ENCODE data around the gene SRSF9. TPM values are rescaled to one million over a fixed set of nuclear protein-coding genes. Genes with fewer than 3 reads are reported as not detected.

Gene SRSF9
- polyA plus RNA-seq, 3 donors: 127 to 218 (median 200) TPM

DNA sequence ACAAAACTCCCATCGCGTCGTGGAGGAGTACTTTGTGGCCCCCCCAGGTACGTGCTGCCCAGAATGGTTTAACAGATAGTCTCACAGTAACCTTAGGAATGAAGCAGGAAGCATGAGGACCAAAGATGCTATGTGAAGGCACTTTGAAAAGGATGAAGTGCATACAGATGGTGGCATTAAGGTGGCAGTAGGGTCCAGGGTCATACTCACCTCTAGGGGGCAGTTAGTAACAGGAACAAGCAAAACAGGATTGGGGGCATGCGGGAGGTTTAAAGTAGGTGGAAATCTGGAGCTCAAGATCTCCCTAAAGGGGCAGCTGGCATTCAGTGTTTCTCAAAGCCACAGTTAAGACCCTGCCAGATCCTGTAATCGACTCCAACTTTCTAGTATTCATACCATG is 12.4 kb downstream of the SRSF9 start:
- peaks cover 63 to 94% of the 10 kb centered on the region in 2 donors for H3K36me3 ChIP-seq (replicated peaks in 1 of 2; ENCODE audit: control insufficient read depth in 1 of 2, insufficient read depth in 2 of 2, low read length in 2 of 2)
- peaks cover 51 to 82% of the 10 kb centered on the region in 2 donors for H3K36me3 Mint-ChIP-seq
- no peak overlapping the region for H3K9ac ChIP-seq (ENCODE audit: insufficient read depth, low read length, poor library complexity, severe bottlenecking)
- no peaks in the 10 kb centered on the region for H3K9me3 ChIP-seq (replicated peaks in 1 of 2; ENCODE audit: control insufficient read depth in 1 of 2, insufficient read depth in 1 of 2, low read length in 2 of 2)
- no peak overlapping the region for H3K27ac ChIP-seq (ENCODE audit: low read depth in 1 of 2, low read length in 2 of 2)
- peaks cover 0 to 1% (median 0%) of the 10 kb centered on the region in 3 donors for H3K27me3 Mint-ChIP-seq (ENCODE audit: low read depth in 3 of 3)
- intact Hi-C loops (cut with micrococcal nuclease): no loop called here
- peaks cover 0 to 1% (median 0%) of the 10 kb centered on the region in 7 donors for H3K9me3 Mint-ChIP-seq
- H3K4me3 Mint-ChIP-seq: no peak overlapping the region
- H3K4me3 ChIP-seq (replicated peaks in 1 of 3; ENCODE audit: low read depth in 2 of 3, low read length in 3 of 3): no peak overlapping the region
- peak overlapping the region in 3 of 7 donors; percentile 35 to 64 (median 36) for H3K27ac Mint-ChIP-seq
- H3K4me2 ChIP-seq (replicated peaks; ENCODE audit: extremely low read depth, low read length, poor library complexity, severe bottlenecking): no peak overlapping the region
- no peak overlapping the region for H2AFZ ChIP-seq (ENCODE audit: insufficient read depth, low read depth, low read length, poor library complexity, severe bottlenecking)
- H3K79me2 ChIP-seq (ENCODE audit: insufficient read depth, low read length): peaks cover 26% of the 10 kb centered on the region
- TF ChIP-seq, protein P1, sequence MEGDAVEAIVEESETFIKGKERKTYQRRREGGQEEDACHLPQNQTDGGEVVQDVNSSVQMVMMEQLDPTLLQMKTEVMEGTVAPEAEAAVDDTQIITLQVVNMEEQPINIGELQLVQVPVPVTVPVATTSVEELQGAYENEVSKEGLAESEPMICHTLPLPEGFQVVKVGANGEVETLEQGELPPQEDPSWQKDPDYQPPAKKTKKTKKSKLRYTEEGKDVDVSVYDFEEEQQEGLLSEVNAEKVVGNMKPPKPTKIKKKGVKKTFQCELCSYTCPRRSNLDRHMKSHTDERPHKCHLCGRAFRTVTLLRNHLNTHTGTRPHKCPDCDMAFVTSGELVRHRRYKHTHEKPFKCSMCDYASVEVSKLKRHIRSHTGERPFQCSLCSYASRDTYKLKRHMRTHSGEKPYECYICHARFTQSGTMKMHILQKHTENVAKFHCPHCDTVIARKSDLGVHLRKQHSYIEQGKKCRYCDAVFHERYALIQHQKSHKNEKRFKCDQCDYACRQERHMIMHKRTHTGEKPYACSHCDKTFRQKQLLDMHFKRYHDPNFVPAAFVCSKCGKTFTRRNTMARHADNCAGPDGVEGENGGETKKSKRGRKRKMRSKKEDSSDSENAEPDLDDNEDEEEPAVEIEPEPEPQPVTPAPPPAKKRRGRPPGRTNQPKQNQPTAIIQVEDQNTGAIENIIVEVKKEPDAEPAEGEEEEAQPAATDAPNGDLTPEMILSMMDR (IDR thresholded peaks at IDR 0.05): no peak
- peaks cover 76% of the 10 kb centered on the region for H4K20me1 ChIP-seq (ENCODE audit: insufficient read depth, low read length)
- H3K27me3 ChIP-seq (ENCODE audit: control insufficient read depth in 2 of 2, insufficient read depth in 2 of 2, low read length in 2 of 2): no peaks in the 10 kb centered on the region
- H3K4me1 ChIP-seq (ENCODE audit: control insufficient read depth in 1 of 2, insufficient read depth in 2 of 2, low read length in 2 of 2): no peaks in the 10 kb centered on the region
- DNase-seq: no peak
- no peaks in the 10 kb centered on the region for H3K4me1 Mint-ChIP-seq
- 100% methylated on average over 1 of the region's 6 CpGs for WGBS (ENCODE audit: insufficient coverage)

DNA sequence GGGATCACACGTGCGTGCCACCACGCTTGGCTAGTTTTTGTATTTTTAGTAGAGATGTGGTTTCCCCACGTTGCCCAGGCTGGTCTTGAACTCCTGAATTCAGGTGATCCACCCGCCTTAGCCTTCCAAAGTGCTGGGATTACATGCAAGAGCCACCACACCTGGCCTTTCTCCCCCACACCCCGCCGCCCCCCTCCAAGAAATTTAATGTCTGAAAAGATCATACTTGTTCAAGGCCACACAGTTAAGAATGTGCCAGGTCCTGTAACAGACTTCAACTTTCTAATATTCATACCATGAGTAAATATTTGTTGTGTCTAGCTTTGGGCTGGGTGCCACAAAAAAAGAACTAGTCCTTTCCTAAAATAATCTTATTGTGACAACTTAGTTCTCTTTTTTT is 14.2 kb downstream of the SRSF9 start:
- Histone ChIP-seq H3K4me3 (replicated peaks in 1 of 3; ENCODE audit: low read depth in 2 of 3, low read length in 3 of 3) (no peak overlapping the region), H2AFZ (ENCODE audit: insufficient read depth, low read depth, low read length, poor library complexity, severe bottlenecking) (no peak overlapping the region), H3K4me2 (replicated peaks; ENCODE audit: extremely low read depth, low read length, poor library complexity, severe bottlenecking) (no peak overlapping the region), H3K27me3 (ENCODE audit: control insufficient read depth in 2 of 2, insufficient read depth in 2 of 2, low read length in 2 of 2) (no peaks in the 10 kb centered on the region), H4K20me1 (ENCODE audit: insufficient read depth, low read length) (peaks cover 64% of the 10 kb centered on the region), H3K79me2 (ENCODE audit: insufficient read depth, low read length) (peaks cover 25% of the 10 kb centered on the region), H3K9me3 (replicated peaks in 1 of 2; ENCODE audit: control insufficient read depth in 1 of 2, insufficient read depth in 1 of 2, low read length in 2 of 2) (no peaks in the 10 kb centered on the region), H3K36me3 (replicated peaks in 1 of 2; ENCODE audit: control insufficient read depth in 1 of 2, insufficient read depth in 2 of 2, low read length in 2 of 2) (peaks cover 53 to 84% of the 10 kb centered on the region in 2 donors), H3K9ac (ENCODE audit: insufficient read depth, low read length, poor library complexity, severe bottlenecking) (no peak overlapping the region), H3K4me1 (ENCODE audit: control insufficient read depth in 1 of 2, insufficient read depth in 2 of 2, low read length in 2 of 2) (no peaks in the 10 kb centered on the region), H3K27ac (ENCODE audit: low read depth in 1 of 2, low read length in 2 of 2) (no peak overlapping the region)
- peaks cover 41 to 67% of the 10 kb centered on the region in 2 donors for H3K36me3 Mint-ChIP-seq
- no peaks in the 10 kb centered on the region for H3K4me1 Mint-ChIP-seq
- intact Hi-C loops (cut with micrococcal nuclease): no loop called here
- H3K27ac Mint-ChIP-seq: peak overlapping the region in 2 of 7 donors; percentile 8 to 37
- no peaks in the 10 kb centered on the region for H3K9me3 Mint-ChIP-seq
- TF ChIP-seq, protein P1 (IDR thresholded peaks at IDR 0.05): no peak
- 90% methylated on average over 2 of the region's 7 CpGs for WGBS (ENCODE audit: insufficient coverage)
- H3K4me3 Mint-ChIP-seq: no peak overlapping the region
- no peak for DNase-seq
- H3K27me3 Mint-ChIP-seq (ENCODE audit: low read depth in 3 of 3): peaks cover 0 to 2% (median 1%) of the 10 kb centered on the region in 3 donors

All from CD14-positive monocyte (primary cell).